Activated naive CD4-positive, alpha-beta T cell (primary cell): ENCODE results near the gene NEB.
"Not testable (repeated sequence)": the region's sequence is repeated elsewhere in the genome, so short reads cannot be mapped to it uniquely, and the experiment has no call there.

ENCODE experiments used
- DNase-seq, 4 experiments: peaks; one replicate each; lab custom pipeline; 2025; lab: John Stamatoyannopoulos, UW

The NEB gene

GRCh38 chr2:151611351-151611750 is 122.9 kb downstream of the NEB start:
- DNase-seq, result no peak

- no peak for DNase-seq
These were observed 124.0 kb downstream of the NEB start for GRCh38 chr2:151610310-151610709.

- no peak for DNase-seq
These were observed 124.6 kb downstream of the NEB start for GRCh38 chr2:151609705-151610104.

- DNase-seq, result not testable (repeated sequence)
These were observed 126.5 kb downstream of the NEB start for GRCh38 chr2:151607459-151608424.

GRCh38 chr2:151603530-151603929 is 130.7 kb downstream of the NEB start:
- DNase-seq, result not testable (repeated sequence)

GRCh38 chr2:151602402-151602801 is 131.9 kb downstream of the NEB start:
- DNase-seq, result not testable (repeated sequence)

GRCh38 chr2:151601803-151602202 is 132.5 kb downstream of the NEB start:
- DNase-seq, result not testable (repeated sequence)

GRCh38 chr2:151596903-151597608 is 137.2 kb downstream of the NEB start:
- not testable (repeated sequence) for DNase-seq

- DNase-seq, result not testable (repeated sequence)
These were observed 142.4 kb downstream of the NEB start for GRCh38 chr2:151591908-151592255.

GRCh38 chr2:151591250-151591907 is 142.9 kb downstream of the NEB start:
- not testable (repeated sequence) for DNase-seq

- not testable (repeated sequence) for DNase-seq
These were observed 153.0 kb downstream of the NEB start for GRCh38 chr2:151581300-151581699.

GRCh38 chr2:151580697-151581096 is 153.6 kb downstream of the NEB start:
- not testable (repeated sequence) for DNase-seq

GRCh38 chr2:151577116-151577515 is 157.2 kb downstream of the NEB start:
- no peak for DNase-seq

- no peak for DNase-seq
These were observed 158.2 kb downstream of the NEB start for GRCh38 chr2:151576080-151576479.

- DNase-seq, result no peak
These were observed 158.9 kb downstream of the NEB start for GRCh38 chr2:151575338-151575737.

GRCh38 chr2:151570191-151570590 is 164.1 kb downstream of the NEB start:
- no peak for DNase-seq

GRCh38 chr2:151569167-151569566 is 165.1 kb downstream of the NEB start:
- no peak for DNase-seq

- DNase-seq, result no peak
These were observed 165.8 kb downstream of the NEB start for GRCh38 chr2:151568501-151568900.

GRCh38 chr2:151567006-151567405 is 167.3 kb downstream of the NEB start:
- no peak for DNase-seq

- no peak for DNase-seq
These were observed 171.9 kb downstream of the NEB start for GRCh38 chr2:151562398-151562797.

- no peak for DNase-seq
These were observed 174.0 kb downstream of the NEB start for GRCh38 chr2:151560289-151560688.

- not testable (repeated sequence) for DNase-seq
These were observed 174.8 kb downstream of the NEB start for GRCh38 chr2:151559431-151559830.
